GM12801 (cell line): Measurements from ENCODE around the gene OR51T1.

ENCODE experiments used
- TF ChIP-seq, protein P1 (sequence below): IDR thresholded peaks from one replicate; pipeline ENCODE4 v1.5.1; 2011; ENCODE audit warnings: control low read depth; ENCODE audit not compliant: insufficient read length; ENCODE audit errors: extremely low read depth

Gene OR51T1

DNA sequence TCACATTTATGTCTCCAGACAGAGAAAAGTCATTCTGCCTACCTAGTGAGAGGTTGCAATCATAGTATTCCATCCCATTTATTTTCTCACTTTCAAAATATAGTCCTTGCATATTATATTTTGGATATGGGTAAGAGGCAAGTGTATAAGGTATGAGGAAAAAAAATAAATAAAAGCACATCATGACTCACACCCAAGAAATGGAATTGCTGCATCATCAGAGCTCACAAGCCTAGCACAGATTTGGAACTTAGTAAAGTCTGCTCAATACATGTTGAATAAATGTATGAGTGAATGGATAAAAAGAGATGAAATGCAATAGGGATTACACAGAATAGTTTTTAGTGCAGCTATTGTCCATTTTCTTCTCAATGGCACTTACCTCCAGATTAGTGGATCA lies 44.9 kb downstream of the OR51T1 start:
- TF ChIP-seq, protein P1, sequence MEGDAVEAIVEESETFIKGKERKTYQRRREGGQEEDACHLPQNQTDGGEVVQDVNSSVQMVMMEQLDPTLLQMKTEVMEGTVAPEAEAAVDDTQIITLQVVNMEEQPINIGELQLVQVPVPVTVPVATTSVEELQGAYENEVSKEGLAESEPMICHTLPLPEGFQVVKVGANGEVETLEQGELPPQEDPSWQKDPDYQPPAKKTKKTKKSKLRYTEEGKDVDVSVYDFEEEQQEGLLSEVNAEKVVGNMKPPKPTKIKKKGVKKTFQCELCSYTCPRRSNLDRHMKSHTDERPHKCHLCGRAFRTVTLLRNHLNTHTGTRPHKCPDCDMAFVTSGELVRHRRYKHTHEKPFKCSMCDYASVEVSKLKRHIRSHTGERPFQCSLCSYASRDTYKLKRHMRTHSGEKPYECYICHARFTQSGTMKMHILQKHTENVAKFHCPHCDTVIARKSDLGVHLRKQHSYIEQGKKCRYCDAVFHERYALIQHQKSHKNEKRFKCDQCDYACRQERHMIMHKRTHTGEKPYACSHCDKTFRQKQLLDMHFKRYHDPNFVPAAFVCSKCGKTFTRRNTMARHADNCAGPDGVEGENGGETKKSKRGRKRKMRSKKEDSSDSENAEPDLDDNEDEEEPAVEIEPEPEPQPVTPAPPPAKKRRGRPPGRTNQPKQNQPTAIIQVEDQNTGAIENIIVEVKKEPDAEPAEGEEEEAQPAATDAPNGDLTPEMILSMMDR: no peak
